ENCODE results near the gene SEBOX.

DNA sequence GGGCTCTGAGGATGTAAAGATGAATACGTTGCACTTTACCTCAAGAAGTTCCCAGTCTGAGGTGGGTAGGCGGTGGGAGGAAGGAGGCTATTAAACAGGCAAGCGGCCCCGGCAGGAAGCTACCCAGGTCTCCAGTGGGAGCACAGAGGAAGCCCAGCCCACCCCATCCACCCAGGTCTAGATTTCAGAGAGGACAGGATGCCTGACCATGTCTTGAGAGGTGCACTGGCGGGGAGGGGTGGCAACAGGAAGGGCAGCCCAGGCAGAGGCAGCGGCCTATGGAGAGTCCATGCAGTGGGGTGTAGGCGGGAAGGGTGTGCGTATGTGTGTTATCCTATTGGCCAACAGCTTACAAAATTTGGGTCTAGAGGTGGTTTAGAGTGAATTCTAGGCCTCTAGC lies 20.4 kb upstream of the SEBOX start:
- TF ChIP-seq, protein P1, sequence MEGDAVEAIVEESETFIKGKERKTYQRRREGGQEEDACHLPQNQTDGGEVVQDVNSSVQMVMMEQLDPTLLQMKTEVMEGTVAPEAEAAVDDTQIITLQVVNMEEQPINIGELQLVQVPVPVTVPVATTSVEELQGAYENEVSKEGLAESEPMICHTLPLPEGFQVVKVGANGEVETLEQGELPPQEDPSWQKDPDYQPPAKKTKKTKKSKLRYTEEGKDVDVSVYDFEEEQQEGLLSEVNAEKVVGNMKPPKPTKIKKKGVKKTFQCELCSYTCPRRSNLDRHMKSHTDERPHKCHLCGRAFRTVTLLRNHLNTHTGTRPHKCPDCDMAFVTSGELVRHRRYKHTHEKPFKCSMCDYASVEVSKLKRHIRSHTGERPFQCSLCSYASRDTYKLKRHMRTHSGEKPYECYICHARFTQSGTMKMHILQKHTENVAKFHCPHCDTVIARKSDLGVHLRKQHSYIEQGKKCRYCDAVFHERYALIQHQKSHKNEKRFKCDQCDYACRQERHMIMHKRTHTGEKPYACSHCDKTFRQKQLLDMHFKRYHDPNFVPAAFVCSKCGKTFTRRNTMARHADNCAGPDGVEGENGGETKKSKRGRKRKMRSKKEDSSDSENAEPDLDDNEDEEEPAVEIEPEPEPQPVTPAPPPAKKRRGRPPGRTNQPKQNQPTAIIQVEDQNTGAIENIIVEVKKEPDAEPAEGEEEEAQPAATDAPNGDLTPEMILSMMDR (IDR thresholded peaks at IDR 0.05), result no peak
- TF ChIP-seq POLR2AphosphoS5 (IDR thresholded peaks at IDR 0.05), result no peak

All from prostate gland (tissue), 2 donors.